GM12892 (cell line): Measurements from ENCODE around the gene CCDC192.

Experiments used
- POLR2A ChIP-seq: IDR thresholded peaks from 2 replicates; pipeline ENCODE4 v1.6.1; 2011; ENCODE audit warnings: low read depth, low read length, control low read depth
- POLR2AphosphoS5 ChIP-seq: IDR thresholded peaks from 2 replicates; pipeline ENCODE4 v1.6.1; 2011; ENCODE audit warnings: low read depth, low read length, control low read depth

GRCh38 chr5:127834094-127834531 lies 130.9 kb downstream of the CCDC192 start:
- TF ChIP-seq POLR2A (no peak), POLR2AphosphoS5 (no peak)
